Measurements from ENCODE around the gene MSI2.

Gene MSI2

GRCh38 chr17:57629470-57629869 lies 373.1 kb downstream of the MSI2 start:
- H3K9me2 ChIP-seq (replicated peaks; ENCODE audit: low read depth, low read length) = no peaks in the 10 kb centered on the region
- no peaks in the 10 kb centered on the region for H3K9me3 ChIP-seq (ENCODE audit: insufficient read depth, low read depth, low read length)
- no peaks in the 10 kb centered on the region for H3K27me3 ChIP-seq (ENCODE audit: insufficient read depth, low read length, poor library complexity, severe bottlenecking)
- H3K4me1 ChIP-seq (ENCODE audit: insufficient read depth, low read length, poor library complexity, severe bottlenecking) = no peaks in the 10 kb centered on the region
- H2AFZ ChIP-seq (ENCODE audit: low read length) = no peak overlapping the region
- H3K9ac ChIP-seq (ENCODE audit: low read depth, low read length, poor library complexity, severe bottlenecking) = no peak overlapping the region
- no peak overlapping the region for H3K4me2 ChIP-seq (ENCODE audit: low read depth, low read length, poor library complexity, severe bottlenecking)
- no peaks in the 10 kb centered on the region for H3F3A ChIP-seq (ENCODE audit: low read depth)
- no peaks in the 10 kb centered on the region for H4K20me1 ChIP-seq (ENCODE audit: insufficient read depth, low read length, poor library complexity, severe bottlenecking)
- H3K79me2 ChIP-seq (ENCODE audit: insufficient read depth, low read length) = no peaks in the 10 kb centered on the region
- no peak overlapping the region for H3K4me3 ChIP-seq (ENCODE audit: low read length, poor library complexity, severe bottlenecking)
- H3K36me3 ChIP-seq (ENCODE audit: insufficient read depth, low read length) = peaks cover 99% of the 10 kb centered on the region
- TF ChIP-seq EZH2phosphoT487 (IDR thresholded peaks at IDR 0.05; ENCODE audit: borderline replicate concordance) = no peak

GRCh38 chr17:57629886-57630285 lies 373.6 kb downstream of the MSI2 start:
- H3K9ac ChIP-seq (ENCODE audit: low read depth, low read length, poor library complexity, severe bottlenecking) = no peak overlapping the region
- H3K9me3 ChIP-seq (ENCODE audit: insufficient read depth, low read depth, low read length) = no peaks in the 10 kb centered on the region
- no peaks in the 10 kb centered on the region for H3K27me3 ChIP-seq (ENCODE audit: insufficient read depth, low read length, poor library complexity, severe bottlenecking)
- no peaks in the 10 kb centered on the region for H4K20me1 ChIP-seq (ENCODE audit: insufficient read depth, low read length, poor library complexity, severe bottlenecking)
- H2AFZ ChIP-seq (ENCODE audit: low read length) = no peak overlapping the region
- no peak overlapping the region for H3K4me3 ChIP-seq (ENCODE audit: low read length, poor library complexity, severe bottlenecking)
- H3K4me1 ChIP-seq (ENCODE audit: insufficient read depth, low read length, poor library complexity, severe bottlenecking) = no peaks in the 10 kb centered on the region
- peaks cover 99% of the 10 kb centered on the region for H3K36me3 ChIP-seq (ENCODE audit: insufficient read depth, low read length)
- H3K9me2 ChIP-seq (replicated peaks; ENCODE audit: low read depth, low read length) = no peaks in the 10 kb centered on the region
- H3F3A ChIP-seq (ENCODE audit: low read depth) = no peaks in the 10 kb centered on the region
- TF ChIP-seq CTCF (conservative IDR thresholded peaks at IDR 0.05; ENCODE audit: low read length) (no peak), EZH2phosphoT487 (IDR thresholded peaks at IDR 0.05; ENCODE audit: borderline replicate concordance) (no peak)
- no peaks in the 10 kb centered on the region for H3K79me2 ChIP-seq (ENCODE audit: insufficient read depth, low read length)
- H3K4me2 ChIP-seq (ENCODE audit: low read depth, low read length, poor library complexity, severe bottlenecking) = no peak overlapping the region

GRCh38 chr17:57630736-57631135 lies 374.4 kb downstream of the MSI2 start:
- Histone ChIP-seq H3K36me3 (ENCODE audit: insufficient read depth, low read length) (peaks cover 99% of the 10 kb centered on the region), H3K4me1 (ENCODE audit: insufficient read depth, low read length, poor library complexity, severe bottlenecking) (no peaks in the 10 kb centered on the region)

More at GRCh38 chr17:57630736-57631135, 374.4 kb downstream of the MSI2 start:
- Histone ChIP-seq H2AFZ (ENCODE audit: low read length) (no peak overlapping the region), H3K9me3 (ENCODE audit: insufficient read depth, low read depth, low read length) (no peaks in the 10 kb centered on the region), H3K27me3 (ENCODE audit: insufficient read depth, low read length, poor library complexity, severe bottlenecking) (no peaks in the 10 kb centered on the region), H3K4me2 (ENCODE audit: low read depth, low read length, poor library complexity, severe bottlenecking) (no peak overlapping the region), H3K79me2 (ENCODE audit: insufficient read depth, low read length) (no peaks in the 10 kb centered on the region), H4K20me1 (ENCODE audit: insufficient read depth, low read length, poor library complexity, severe bottlenecking) (no peaks in the 10 kb centered on the region), H3K9me2 (replicated peaks; ENCODE audit: low read depth, low read length) (no peaks in the 10 kb centered on the region), H3F3A (ENCODE audit: low read depth) (no peaks in the 10 kb centered on the region), H3K4me3 (ENCODE audit: low read length, poor library complexity, severe bottlenecking) (no peak overlapping the region), H3K9ac (ENCODE audit: low read depth, low read length, poor library complexity, severe bottlenecking) (no peak overlapping the region)
- TF ChIP-seq EZH2phosphoT487 (IDR thresholded peaks at IDR 0.05; ENCODE audit: borderline replicate concordance) (no peak), CTCF (conservative IDR thresholded peaks at IDR 0.05; ENCODE audit: low read length) (no peak)
